K562 (cell line): ENCODE results near the gene ARHGEF12. TPM values are rescaled to one million over a fixed set of nuclear protein-coding genes. Genes with fewer than 3 reads are reported as not detected.

Experiments
- BMI1 ChIP-seq: fragments of 150-350 bp; IDR thresholded peaks from 2 replicates; pipeline ENCODE4 v1.6.1; 2014; ENCODE audit warnings: low read length
- CHCHD3 ChIP-seq: fragments of 250-450 bp; sonication (Bioruptor Pico); IDR thresholded peaks from 2 replicates; pipeline ENCODE4 v2.1.2; 2022; ENCODE audit warnings: mild to moderate bottlenecking
- GATA2 ChIP-seq: sonication (generic); formaldehyde crosslinking; IDR thresholded peaks from 2 replicates; pipeline ENCODE4 v1.4.0; 2020; ENCODE audit warnings: mild to moderate bottlenecking, missing genetic modification reagents
- MEF2A ChIP-seq: IDR thresholded peaks from 2 replicates; pipeline ENCODE4 v1.6.1; 2011; ENCODE audit warnings: low read depth, mild to moderate bottlenecking, low read length, moderate library complexity; ENCODE audit not compliant: control insufficient read depth
- PTTG1 ChIP-seq: fragments of 450-650 bp; IDR thresholded peaks from 2 replicates; pipeline ENCODE4 v1.6.1; 2016; ENCODE audit warnings: low read depth, mild to moderate bottlenecking, missing genetic modification characterization, missing compliant biosample characterization
- ZKSCAN3 ChIP-seq: fragments of 250-450 bp; sonication (Bioruptor Pico); IDR thresholded peaks from 2 replicates; pipeline ENCODE4 v1.4.0; 2020
- polyA plus RNA-seq, 8 experiments: library from polyadenylated mRNA; depleted of rRNA in 4 of 8; stranded (reverse) in 5 of 8; unstranded in 3 of 8; fragments of >200 nt; fragmentation: Nextera tagmentation in 2 of 8; fragmentation: Illumina TruSeq in 1 of 8; extraction: Ambion mirVana in 2 of 8; extraction: Trizol in 1 of 8; gene quantifications; 2 replicates each; pipeline versions ENCODE4 v1.2.1 to v1.2.3, GENCODE V29; 2011 to 2014; ENCODE audit warnings: inconsistent platforms in 1 of 8, missing spikeins in 1 of 8
- total RNA-seq, 7 experiments: library from RNA; depleted of rRNA in 6 of 7; stranded (reverse); fragments of >200 nt in 6 of 7; fragmentation: Illumina TruSeq in 2 of 7; extraction: Trizol in 2 of 7; gene quantifications; 2 replicates each; pipeline versions ENCODE4 v1.2.1 to v1.2.3, GENCODE V29; 2011 to 2021; ENCODE audit warnings: low replicate concordance in 1 of 7
- TF ChIP-seq, protein P1 (sequence below): fragments of 250-450 bp; sonication (Bioruptor Pico); IDR thresholded peaks from 2 replicates; pipeline ENCODE4 v1.4.0; 2020; ENCODE audit warnings: mild to moderate bottlenecking, moderate library complexity
- TF ChIP-seq, protein P2 (sequence below): fragments of 450-650 bp; IDR thresholded peaks from 2 replicates; pipeline ENCODE4 v1.6.1; 2016; ENCODE audit warnings: borderline replicate concordance

Gene ARHGEF12
- total and polyA plus RNA-seq, 9 of the 15 experiments (the other 6 are each of a cell fraction or from before 2014, with no cell fraction given), result 3.5 to 51.7 (median 29.5) TPM

GRCh38 chr11:120334894-120335462 is 1.2 kb upstream of the ARHGEF12 start (continued):
- TF ChIP-seq, protein P1, sequence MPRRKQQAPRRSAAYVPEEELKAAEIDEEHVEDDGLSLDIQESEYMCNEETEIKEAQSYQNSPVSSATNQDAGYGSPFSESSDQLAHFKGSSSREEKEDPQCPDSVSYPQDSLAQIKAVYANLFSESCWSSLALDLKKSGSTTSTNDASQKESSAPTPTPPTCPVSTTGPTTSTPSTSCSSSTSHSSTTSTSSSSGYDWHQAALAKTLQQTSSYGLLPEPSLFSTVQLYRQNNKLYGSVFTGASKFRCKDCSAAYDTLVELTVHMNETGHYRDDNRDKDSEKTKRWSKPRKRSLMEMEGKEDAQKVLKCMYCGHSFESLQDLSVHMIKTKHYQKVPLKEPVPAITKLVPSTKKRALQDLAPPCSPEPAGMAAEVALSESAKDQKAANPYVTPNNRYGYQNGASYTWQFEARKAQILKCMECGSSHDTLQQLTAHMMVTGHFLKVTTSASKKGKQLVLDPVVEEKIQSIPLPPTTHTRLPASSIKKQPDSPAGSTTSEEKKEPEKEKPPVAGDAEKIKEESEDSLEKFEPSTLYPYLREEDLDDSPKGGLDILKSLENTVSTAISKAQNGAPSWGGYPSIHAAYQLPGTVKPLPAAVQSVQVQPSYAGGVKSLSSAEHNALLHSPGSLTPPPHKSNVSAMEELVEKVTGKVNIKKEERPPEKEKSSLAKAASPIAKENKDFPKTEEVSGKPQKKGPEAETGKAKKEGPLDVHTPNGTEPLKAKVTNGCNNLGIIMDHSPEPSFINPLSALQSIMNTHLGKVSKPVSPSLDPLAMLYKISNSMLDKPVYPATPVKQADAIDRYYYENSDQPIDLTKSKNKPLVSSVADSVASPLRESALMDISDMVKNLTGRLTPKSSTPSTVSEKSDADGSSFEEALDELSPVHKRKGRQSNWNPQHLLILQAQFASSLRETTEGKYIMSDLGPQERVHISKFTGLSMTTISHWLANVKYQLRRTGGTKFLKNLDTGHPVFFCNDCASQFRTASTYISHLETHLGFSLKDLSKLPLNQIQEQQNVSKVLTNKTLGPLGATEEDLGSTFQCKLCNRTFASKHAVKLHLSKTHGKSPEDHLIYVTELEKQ (CRISPR knock-in tag), result no peak
- TF ChIP-seq MEF2A (peak; percentile 90), BMI1 (no peak), GATA2 (CRISPR knock-in tag) (0 out of 2 replicates have a peak, but pooled peaks have one; percentile 9), CHCHD3 (CRISPR knock-in tag) (no peak), PTTG1 (no peak), ZKSCAN3 (CRISPR knock-in tag) (no peak)
- TF ChIP-seq, protein P2, sequence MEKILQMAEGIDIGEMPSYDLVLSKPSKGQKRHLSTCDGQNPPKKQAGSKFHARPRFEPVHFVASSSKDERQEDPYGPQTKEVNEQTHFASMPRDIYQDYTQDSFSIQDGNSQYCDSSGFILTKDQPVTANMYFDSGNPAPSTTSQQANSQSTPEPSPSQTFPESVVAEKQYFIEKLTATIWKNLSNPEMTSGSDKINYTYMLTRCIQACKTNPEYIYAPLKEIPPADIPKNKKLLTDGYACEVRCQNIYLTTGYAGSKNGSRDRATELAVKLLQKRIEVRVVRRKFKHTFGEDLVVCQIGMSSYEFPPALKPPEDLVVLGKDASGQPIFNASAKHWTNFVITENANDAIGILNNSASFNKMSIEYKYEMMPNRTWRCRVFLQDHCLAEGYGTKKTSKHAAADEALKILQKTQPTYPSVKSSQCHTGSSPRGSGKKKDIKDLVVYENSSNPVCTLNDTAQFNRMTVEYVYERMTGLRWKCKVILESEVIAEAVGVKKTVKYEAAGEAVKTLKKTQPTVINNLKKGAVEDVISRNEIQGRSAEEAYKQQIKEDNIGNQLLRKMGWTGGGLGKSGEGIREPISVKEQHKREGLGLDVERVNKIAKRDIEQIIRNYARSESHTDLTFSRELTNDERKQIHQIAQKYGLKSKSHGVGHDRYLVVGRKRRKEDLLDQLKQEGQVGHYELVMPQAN, result no peak
